Urinary bladder (tissue), 4 donors: ENCODE data around the gene PINK1. TPM values are rescaled to one million over a fixed set of nuclear protein-coding genes. Genes with fewer than 3 reads are reported as not detected.

Source experiments
- DNase-seq: peaks from one replicate; pipeline ENCODE4 v3.0.0-alpha.2; 2015; ENCODE audit errors: extremely low spot score
- H3K27ac ChIP-seq: one replicate; pipeline ENCODE4 v1.5.1; 2013; ENCODE audit warnings: low read depth, mild to moderate bottlenecking, moderate library complexity
- H3K36me3 ChIP-seq: one replicate; pipeline ENCODE4 v1.6.1; 2013; ENCODE audit warnings: mild to moderate bottlenecking, moderate library complexity; ENCODE audit not compliant: insufficient read depth
- H3K4me1 ChIP-seq: one replicate; pipeline ENCODE4 v1.6.1; 2013; ENCODE audit warnings: mild to moderate bottlenecking, moderate library complexity; ENCODE audit not compliant: insufficient read depth
- H3K4me3 ChIP-seq: one replicate; pipeline ENCODE4 v1.5.1; 2013; ENCODE audit warnings: low read depth, low read length
- WGBS: extraction: QIAGEN DNeasy Blood & Tissue Kit; methylation state at CpG from one replicate; pipeline ENCODE4 v1.1.7; 2013; 5-methylcytosine and 5-hydroxymethylcytosine counted together
- polyA plus RNA-seq: library from polyadenylated mRNA; stranded (reverse); fragments of 200-250 nt; gene quantifications from one replicate; pipeline ENCODE4 v1.2.3, GENCODE V29; 2013
- total RNA-seq: library from RNA; depleted of rRNA; stranded (reverse); fragments of >200 nt; gene quantifications from one replicate; pipeline ENCODE4 v1.2.3, GENCODE V29; 2014
- donor health status: healthy with polysubstance abuse.
- donor health status: healthy.

Gene PINK1
- total and polyA plus RNA-seq, 2 donors, result 37.3 to 112 TPM

DNA sequence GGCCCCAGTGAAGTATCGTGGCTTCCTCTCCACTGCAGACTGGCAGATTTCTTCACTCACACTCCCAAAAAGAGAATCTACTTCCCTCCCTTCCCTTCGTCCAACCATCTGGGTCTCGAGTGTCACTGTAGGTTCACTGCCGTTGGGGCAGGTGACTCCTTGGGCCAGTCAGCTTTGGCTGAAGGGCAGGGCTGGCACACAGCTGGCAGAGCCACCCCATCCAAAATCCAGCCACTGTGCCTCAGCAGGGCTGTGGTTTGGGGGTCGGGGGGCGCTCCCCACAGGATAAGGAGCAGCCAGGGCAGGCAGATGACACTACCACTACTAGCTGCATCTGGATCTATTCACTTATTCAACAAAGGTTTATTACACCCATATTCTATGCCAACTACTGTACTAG is 9.8 kb downstream of the PINK1 start:
- H3K4me3 ChIP-seq, result no peak overlapping the region
- DNase-seq, result no peak
- 81% methylated on average over 6 of the region's 6 CpGs for WGBS
- H3K36me3 ChIP-seq, result peaks cover 2% of the 10 kb centered on the region
- H3K27ac ChIP-seq, result no peak overlapping the region
- H3K4me1 ChIP-seq, result no peaks in the 10 kb centered on the region

DNA sequence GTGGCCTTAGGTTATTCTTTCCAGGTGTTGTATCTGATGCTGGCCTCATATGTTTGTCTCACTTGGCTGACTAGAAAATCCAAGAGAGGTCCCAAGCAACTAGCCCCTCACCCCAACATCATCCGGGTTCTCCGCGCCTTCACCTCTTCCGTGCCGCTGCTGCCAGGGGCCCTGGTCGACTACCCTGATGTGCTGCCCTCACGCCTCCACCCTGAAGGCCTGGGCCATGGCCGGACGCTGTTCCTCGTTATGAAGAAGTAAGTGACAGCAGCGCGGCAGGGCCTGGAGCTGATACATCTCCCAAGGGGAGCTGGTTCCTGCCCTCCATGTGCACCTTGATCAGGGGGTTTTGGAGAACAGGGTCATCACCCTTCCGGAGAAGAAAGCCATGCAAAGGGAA is 11.2 kb downstream of the PINK1 start:
- no peak for DNase-seq
- Histone ChIP-seq H3K27ac (no peak overlapping the region), H3K36me3 (peaks cover 2% of the 10 kb centered on the region), H3K4me3 (no peak overlapping the region), H3K4me1 (no peaks in the 10 kb centered on the region)
- 91% methylated on average over 13 of the region's 13 CpGs for WGBS

DNA sequence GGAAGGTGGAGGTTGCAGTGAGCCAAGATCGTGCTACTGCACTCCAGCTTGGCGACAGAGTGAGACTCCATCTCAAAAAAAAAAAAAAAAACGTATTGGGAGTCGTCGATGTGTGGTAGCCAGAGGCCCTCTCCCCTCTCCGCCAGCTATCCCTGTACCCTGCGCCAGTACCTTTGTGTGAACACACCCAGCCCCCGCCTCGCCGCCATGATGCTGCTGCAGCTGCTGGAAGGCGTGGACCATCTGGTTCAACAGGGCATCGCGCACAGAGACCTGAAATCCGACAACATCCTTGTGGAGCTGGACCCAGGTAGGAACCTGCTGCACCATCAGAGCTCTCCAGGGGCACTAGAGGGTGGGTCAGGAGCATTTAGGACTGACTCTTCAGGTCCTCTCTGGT is 12.2 kb downstream of the PINK1 start:
- no peak for DNase-seq
- H3K4me1 ChIP-seq, result no peaks in the 10 kb centered on the region
- no peak overlapping the region for H3K4me3 ChIP-seq
- H3K27ac ChIP-seq, result no peak overlapping the region
- WGBS, result 92% methylated on average over 14 of the region's 14 CpGs
- peaks cover 2% of the 10 kb centered on the region for H3K36me3 ChIP-seq

DNA sequence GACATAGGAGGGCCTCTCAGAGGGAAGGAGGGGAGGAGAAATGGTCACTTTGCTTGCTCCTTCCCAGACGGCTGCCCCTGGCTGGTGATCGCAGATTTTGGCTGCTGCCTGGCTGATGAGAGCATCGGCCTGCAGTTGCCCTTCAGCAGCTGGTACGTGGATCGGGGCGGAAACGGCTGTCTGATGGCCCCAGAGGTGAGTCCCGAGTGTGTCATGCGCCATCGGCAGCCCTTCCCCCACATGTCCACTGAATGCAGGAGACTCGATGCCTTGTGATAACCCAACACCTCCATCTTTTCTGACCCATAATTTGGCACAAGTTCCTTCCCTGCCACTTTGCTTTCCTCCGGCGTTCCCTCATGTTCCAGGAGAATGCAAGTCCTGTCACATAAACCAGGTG is 15.2 kb downstream of the PINK1 start:
- Histone ChIP-seq H3K27ac (no peak overlapping the region), H3K4me3 (no peak overlapping the region), H3K4me1 (no peaks in the 10 kb centered on the region), H3K36me3 (peaks cover 2% of the 10 kb centered on the region)
- 90% methylated on average over 13 of the region's 13 CpGs for WGBS
- no peak for DNase-seq

DNA sequence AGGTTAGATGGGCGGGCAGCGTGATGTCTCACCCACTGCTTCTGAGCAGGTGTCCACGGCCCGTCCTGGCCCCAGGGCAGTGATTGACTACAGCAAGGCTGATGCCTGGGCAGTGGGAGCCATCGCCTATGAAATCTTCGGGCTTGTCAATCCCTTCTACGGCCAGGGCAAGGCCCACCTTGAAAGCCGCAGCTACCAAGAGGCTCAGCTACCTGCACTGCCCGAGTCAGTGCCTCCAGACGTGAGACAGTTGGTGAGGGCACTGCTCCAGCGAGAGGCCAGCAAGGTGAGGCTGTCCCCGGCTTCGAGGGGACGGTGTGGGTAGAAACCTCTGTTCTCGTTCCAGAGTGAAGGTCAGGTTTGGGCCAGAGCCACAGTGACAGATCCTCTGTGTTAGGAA is 15.7 kb downstream of the PINK1 start:
- WGBS, result 93% methylated on average over 15 of the region's 15 CpGs
- H3K4me3 ChIP-seq, result no peak overlapping the region
- H3K4me1 ChIP-seq, result no peaks in the 10 kb centered on the region
- no peak for DNase-seq
- peaks cover 2% of the 10 kb centered on the region for H3K36me3 ChIP-seq
- H3K27ac ChIP-seq, result no peak overlapping the region

DNA sequence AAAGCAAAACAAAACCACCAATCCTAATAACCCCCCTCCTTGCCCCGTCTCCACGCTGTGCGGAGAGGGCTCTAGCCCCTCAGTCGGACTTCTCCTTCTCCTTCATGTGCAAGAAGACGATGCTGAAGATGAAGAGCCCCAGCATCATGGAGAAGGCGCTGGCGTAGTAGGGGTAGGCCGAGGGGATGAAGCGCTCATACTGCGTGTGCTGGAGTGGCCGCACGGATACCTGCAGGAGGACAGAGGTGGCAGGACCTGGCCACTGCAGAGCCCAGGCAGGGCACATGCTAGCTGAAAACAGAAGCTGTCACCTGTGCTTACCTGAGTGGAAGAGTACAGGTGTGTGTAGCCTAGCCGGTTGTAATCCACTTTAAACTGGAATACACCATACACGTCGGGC is 19.0 kb downstream of the PINK1 start:
- DNase-seq, result no peak
- Histone ChIP-seq H3K27ac (no peak overlapping the region), H3K4me3 (no peak overlapping the region), H3K36me3 (no peaks in the 10 kb centered on the region), H3K4me1 (no peaks in the 10 kb centered on the region)
- WGBS, result 97% methylated on average over 15 of the region's 15 CpGs

DNA sequence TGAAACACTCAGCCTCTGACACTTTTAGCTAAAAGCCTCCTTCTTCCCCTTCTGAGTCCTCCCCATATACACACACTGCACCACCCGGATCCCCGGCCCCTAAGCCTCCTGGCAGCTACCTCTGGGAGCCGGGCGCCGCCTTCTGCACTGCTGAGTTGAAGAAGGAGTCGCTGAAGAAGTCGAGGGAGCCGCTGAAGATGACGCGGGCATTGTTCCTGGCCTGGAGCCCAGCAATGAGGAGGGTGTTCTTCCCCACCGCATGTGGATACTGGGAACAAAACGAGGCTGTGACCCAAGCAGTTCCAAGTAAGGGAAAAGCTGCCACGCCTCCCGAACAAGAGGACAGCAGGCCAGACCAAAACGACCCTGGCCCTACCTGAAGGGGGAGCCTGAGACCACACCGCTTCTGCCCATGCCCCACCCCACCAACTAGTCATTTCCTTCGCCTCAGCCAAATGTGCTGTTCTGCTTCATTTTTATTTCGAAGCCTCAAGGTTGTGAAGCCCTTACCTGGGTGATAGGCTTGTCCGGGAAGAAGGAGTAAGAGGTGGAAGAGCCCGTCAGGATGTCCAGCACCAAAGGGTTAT is 20.9 kb downstream of the PINK1 start:
- Histone ChIP-seq H3K4me3 (no peak overlapping the region), H3K4me1 (no peaks in the 10 kb centered on the region), H3K36me3 (no peaks in the 10 kb centered on the region), H3K27ac (no peak overlapping the region)
- no peak for DNase-seq
- 76% methylated on average over 20 of the region's 20 CpGs for WGBS

DNA sequence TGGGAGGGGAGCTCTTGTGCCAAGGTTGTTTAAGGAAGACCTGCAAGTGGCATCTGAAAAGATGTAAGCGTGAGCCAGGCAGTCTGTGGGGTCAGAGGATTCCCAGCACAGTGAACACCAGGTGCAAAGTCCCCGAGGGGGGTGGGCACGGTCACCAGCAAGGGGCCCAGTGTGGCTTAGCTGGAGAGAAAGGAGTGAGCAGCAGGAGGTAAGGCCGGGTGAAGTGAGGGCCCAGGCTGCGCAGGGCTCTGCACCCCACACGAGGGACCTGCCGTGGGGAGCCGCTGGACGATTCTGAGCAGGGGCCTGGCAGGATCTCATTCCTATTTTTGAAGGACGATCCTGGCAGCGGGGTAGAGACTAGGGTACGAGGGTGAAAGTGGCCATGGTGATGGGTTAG is 23.8 kb downstream of the PINK1 start:
- H3K36me3 ChIP-seq, result no peaks in the 10 kb centered on the region
- no peak overlapping the region for H3K27ac ChIP-seq
- no peaks in the 10 kb centered on the region for H3K4me1 ChIP-seq
- H3K4me3 ChIP-seq, result no peak overlapping the region
- no peak for DNase-seq
- 88% methylated on average over 12 of the region's 12 CpGs for WGBS

DNA sequence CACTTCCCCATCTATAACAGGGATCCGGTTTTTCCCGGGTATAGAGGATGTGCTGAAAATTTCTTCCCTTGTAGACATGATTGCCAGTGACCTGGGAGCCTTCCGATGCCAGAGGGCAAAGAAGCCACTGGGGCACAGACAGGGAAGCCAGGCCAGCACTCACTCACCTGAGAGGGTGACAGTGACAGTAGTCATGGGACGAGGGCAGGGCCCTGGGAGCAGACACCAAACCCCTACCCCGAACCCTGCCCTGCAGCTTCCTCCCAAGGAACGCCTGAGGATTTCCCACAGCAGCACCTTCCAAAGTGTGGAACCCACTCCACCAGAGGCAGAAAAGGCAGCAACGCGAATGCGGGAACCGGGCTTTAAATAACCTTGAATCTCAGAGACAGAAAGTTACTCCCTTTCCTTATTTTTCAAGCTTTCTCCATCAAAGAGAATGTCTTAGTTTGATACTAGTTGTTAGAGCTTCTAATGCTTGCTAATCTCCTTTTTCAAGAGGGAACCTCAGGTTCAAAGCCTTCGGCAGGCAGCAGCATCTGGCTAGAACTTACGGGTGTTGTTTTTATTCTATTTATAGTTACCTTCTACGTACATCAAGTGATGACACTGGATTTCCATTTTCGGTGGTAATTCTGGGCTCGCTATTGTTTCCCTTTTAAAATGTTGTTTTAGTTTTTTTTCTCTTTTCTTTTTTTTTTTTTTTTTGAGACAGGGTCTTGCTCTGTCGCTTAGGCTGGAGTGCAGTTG is 25.1 kb downstream of the PINK1 start:
- no peaks in the 10 kb centered on the region for H3K36me3 ChIP-seq
- no peak for DNase-seq
- no peak overlapping the region for H3K27ac ChIP-seq
- no peak overlapping the region for H3K4me3 ChIP-seq
- WGBS, result 84% methylated on average over 16 of the region's 16 CpGs
- H3K4me1 ChIP-seq, result no peaks in the 10 kb centered on the region

DNA sequence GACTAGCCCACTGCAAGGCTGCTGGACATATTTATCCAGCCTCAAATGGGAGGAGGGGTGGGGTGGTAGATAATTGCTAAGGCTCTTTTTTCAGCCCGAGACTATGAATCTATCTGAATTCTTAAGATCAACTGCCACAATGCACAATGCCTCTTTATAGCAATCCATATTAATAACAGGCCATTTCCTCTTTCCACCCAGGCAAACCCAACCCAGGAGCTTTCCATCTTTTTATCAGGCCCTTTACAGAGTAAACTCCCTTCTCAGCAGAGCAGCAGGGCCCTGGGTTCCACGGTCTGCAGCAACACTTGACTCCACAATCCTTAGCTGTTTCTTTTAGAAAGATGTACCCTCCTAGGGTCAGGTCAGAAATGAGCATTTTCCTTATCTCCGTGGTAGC is 27.1 kb downstream of the PINK1 start:
- no peak overlapping the region for H3K27ac ChIP-seq

DNA sequence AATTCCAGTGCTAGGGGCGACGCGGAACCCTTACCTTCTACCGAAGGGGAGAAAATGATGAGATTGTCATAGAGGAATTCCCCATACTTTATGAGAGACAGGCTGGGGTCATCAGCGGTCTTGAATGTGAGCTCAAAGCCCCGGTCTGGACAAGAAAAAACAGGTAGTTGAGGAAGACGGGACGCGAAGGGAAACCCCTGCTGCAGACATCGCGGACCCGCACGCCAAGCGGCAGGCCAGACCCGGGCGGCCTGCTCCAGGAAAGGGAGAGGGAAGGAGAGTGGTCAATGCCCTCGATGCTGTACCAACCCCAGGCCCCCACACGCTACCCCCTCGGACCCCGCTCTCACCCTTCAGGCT is 27.6 kb downstream of the PINK1 start:
- no peak for DNase-seq
- Histone ChIP-seq H3K4me3 (peak overlapping the region; percentile 76), H3K36me3 (no peaks in the 10 kb centered on the region), H3K4me1 (no peaks in the 10 kb centered on the region), H3K27ac (no peak overlapping the region)
- under 1% methylated on average over 20 of the region's 20 CpGs for WGBS

More for the DNA sequence above, 27.1 kb downstream of the PINK1 start:
- peak overlapping the region; percentile 76 for H3K4me3 ChIP-seq
- no peaks in the 10 kb centered on the region for H3K36me3 ChIP-seq
- no peak for DNase-seq
- 25% methylated on average over 3 of the region's 3 CpGs for WGBS
- no peaks in the 10 kb centered on the region for H3K4me1 ChIP-seq

DNA sequence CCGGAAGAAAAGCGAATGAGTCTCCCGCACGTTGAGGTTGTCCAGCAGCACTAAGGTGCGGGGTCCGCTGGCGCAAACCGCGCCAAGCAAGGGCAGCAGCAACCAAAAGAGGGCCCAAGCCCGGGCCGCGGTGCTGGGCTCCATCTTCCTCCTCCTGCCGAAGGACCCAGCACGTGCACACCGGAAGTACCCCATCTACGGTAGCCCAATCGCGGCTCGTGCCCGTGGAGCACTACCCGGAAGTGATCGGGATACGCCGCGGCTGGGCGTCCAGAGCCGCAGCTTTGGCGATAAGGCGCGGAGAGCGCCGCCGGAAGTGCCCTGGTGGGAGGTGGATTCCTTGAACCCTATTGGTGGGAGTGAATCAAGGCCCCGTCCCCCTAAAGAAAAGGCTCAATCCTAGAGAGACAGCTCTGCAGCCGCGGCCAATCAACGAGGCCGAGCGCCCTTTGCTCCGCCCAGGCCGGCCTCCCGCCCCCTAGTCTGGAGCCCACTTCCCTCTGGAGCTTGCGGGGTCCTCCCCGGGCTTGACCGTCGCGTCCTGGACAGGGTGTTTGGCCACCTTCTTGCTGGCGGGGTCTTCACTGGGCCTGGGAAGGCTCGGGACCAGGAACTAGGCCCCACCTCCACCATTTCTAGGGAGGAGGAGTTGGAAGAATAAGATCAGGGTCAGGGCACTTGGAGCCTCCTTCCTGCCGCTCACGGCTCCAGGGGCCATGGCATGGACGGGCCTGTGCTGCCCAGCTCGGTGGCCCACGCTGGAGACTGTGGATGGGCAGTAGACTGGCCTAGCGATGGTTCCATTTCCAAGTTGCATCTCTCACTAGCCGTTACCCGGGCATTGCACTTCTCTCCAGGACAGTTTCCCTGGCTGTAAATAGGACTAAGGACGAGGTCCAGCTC is 28.2 kb downstream of the PINK1 start, which contains the start of gene DDOST:
Gene DDOST (minus strand): TSS at position 163 of the 903 bp plus-strand sequence. CDS start 19 bp downstream, at position 144.
- WGBS, result 1% methylated on average over 58 of the region's 58 CpGs
- DNase-seq, result peak; percentile 96
- no peaks in the 10 kb centered on the region for H3K36me3 ChIP-seq
- H3K4me1 ChIP-seq, result no peaks in the 10 kb centered on the region
- H3K27ac ChIP-seq, result no peak within 1 kb of the TSS
- peak within 1 kb of the TSS; percentile 76 for H3K4me3 ChIP-seq

DNA sequence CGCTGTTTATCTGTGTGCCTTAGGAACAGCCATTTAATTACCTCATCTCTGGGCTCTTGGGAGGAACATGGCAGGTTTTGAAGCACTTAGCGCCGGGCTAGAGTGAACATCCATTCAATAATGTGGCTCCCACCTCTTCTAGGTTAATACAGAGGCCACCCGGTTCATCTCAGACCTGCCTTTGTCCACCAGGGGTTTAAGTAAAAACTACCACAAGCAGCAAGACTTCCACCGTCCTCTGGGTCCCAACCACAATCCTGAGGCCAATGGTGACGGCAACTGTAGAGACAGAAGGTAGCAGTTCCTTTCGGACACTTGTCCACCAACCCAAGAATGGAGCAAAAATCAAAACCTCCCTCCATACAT is 28.8 kb downstream of the PINK1 start:
- no peak for DNase-seq
- Histone ChIP-seq H3K4me3 (peak overlapping the region; percentile 76), H3K36me3 (no peaks in the 10 kb centered on the region), H3K27ac (no peak overlapping the region), H3K4me1 (no peaks in the 10 kb centered on the region)
- WGBS, result 56% methylated on average over 7 of the region's 7 CpGs

DNA sequence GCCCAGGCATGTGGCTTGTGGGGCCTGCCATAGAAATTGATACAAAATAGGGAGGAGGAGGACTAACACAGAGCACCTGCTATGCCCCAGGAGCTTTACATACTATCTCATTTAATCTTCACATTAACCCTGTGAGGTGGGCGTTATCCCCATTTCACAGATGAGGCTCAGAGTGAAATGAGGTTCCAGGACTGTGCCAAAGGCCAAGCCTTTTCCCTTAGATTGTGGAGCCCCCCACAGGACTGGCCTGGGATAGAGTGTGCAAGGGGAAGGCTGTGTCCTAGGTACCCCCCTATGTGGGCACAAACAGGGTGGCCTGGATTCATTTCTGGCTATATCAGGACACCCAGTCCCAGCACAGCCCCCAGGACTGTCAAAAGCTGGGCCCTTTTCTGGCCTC is 30.1 kb downstream of the PINK1 start:
- H3K4me3 ChIP-seq, result no peak overlapping the region
- H3K27ac ChIP-seq, result no peak overlapping the region
- no peaks in the 10 kb centered on the region for H3K36me3 ChIP-seq
- 91% methylated on average over 1 of the region's 1 CpG for WGBS
- H3K4me1 ChIP-seq, result no peaks in the 10 kb centered on the region
- DNase-seq, result no peak
